Activated T-helper 1 cell treated with anti-CD3 and anti-CD28 coated beads, Interleukin-12 subunit alpha, Interleukin-12 subunit beta, Interleukin-2, Interleukin-4 antibody, amounts not matched to agents 30 ng/mL and 10 ng/mL and 1 ng/mL, durations not matched to agents 14 hours and 24 hours and 36 hours (primary cell): ENCODE results near the gene SSTR5. TPM values are rescaled to one million over a fixed set of nuclear protein-coding genes. Genes with fewer than 3 reads are reported as not detected.

Experiments used
- DNase-seq: peaks from one replicate; pipeline ENCODE4 v3.0.0; 2021; ENCODE audit warnings: low spot score
- H3K27ac Mint-ChIP-seq: one replicate; pipeline ENCODE4 v1.8.0; 2021; ENCODE audit warnings: mild to moderate bottlenecking, mixed read lengths
- H3K27me3 Mint-ChIP-seq: one replicate; pipeline ENCODE4 v1.8.0; 2022; ENCODE audit warnings: mild to moderate bottlenecking, moderate library complexity, mixed read lengths; ENCODE audit not compliant: insufficient read depth
- H3K36me3 Mint-ChIP-seq: one replicate; pipeline ENCODE4 v1.8.0; 2021; ENCODE audit warnings: low read depth, mixed read lengths
- H3K4me1 Mint-ChIP-seq: one replicate; pipeline ENCODE4 v1.8.0; 2021; ENCODE audit warnings: low read depth, mixed read lengths
- H3K4me3 Mint-ChIP-seq: one replicate; pipeline ENCODE4 v1.8.0; 2021; ENCODE audit warnings: mild to moderate bottlenecking, moderate library complexity, mixed read lengths
- H3K9me3 Mint-ChIP-seq: one replicate; pipeline ENCODE4 v1.8.0; 2021; ENCODE audit warnings: mixed read lengths
- intact Hi-C: fragments of 100-400 bp; cut with micrococcal nuclease; formaldehyde crosslinking; loops from one replicate; pipeline ENCODE4 v1.15.1; 2024
- total RNA-seq: library from RNA; stranded (reverse); gene quantifications from 2 replicates; pipeline ENCODE4 v1.2.3, GENCODE V29; 2022

The SSTR5 gene
- total RNA-seq, 1 donor from 2014 or later: not detected

GRCh38 chr16:1095450-1096168, 23.1 kb downstream of the SSTR5 start:
- Mint-ChIP-seq H3K36me3 (no peaks in the 10 kb centered on the region), H3K4me1 (no peaks in the 10 kb centered on the region), H3K4me3 (no peak overlapping the region), H3K9me3 (no peaks in the 10 kb centered on the region), H3K27me3 (no peaks in the 10 kb centered on the region), H3K27ac (no peak overlapping the region)
- DNase-seq: no peak
- intact Hi-C loops: no loop called here

GRCh38 chr16:1096169-1097082, 23.9 kb downstream of the SSTR5 start, which contains the start of gene C1QTNF8:
C1QTNF8 (minus strand) TSS chr16:1096244; CDS start chr16:1094922, 1,322 bp downstream.
- Mint-ChIP-seq H3K27ac (no peak within 1 kb of the TSS), H3K9me3 (no peaks in the 10 kb centered on the region), H3K36me3 (no peaks in the 10 kb centered on the region), H3K4me3 (no peak within 1 kb of the TSS), H3K4me1 (no peaks in the 10 kb centered on the region), H3K27me3 (no peaks in the 10 kb centered on the region)
- intact Hi-C loops: no loop called here
- no peak for DNase-seq

GRCh38 chr16:1097156-1097555, 24.6 kb downstream of the SSTR5 start:
- intact Hi-C loops: no loop called here
- Mint-ChIP-seq H3K27ac (no peak overlapping the region), H3K27me3 (no peaks in the 10 kb centered on the region), H3K4me1 (no peaks in the 10 kb centered on the region), H3K36me3 (no peaks in the 10 kb centered on the region), H3K9me3 (no peaks in the 10 kb centered on the region), H3K4me3 (no peak overlapping the region)
- DNase-seq: no peak

- intact Hi-C loops: no loop called here
- H3K27me3 Mint-ChIP-seq: no peaks in the 10 kb centered on the region
- no peaks in the 10 kb centered on the region for H3K4me1 Mint-ChIP-seq
- H3K4me3 Mint-ChIP-seq: no peak overlapping the region
- no peaks in the 10 kb centered on the region for H3K36me3 Mint-ChIP-seq
- H3K27ac Mint-ChIP-seq: no peak overlapping the region
- no peak for DNase-seq
- no peaks in the 10 kb centered on the region for H3K9me3 Mint-ChIP-seq
Measured at GRCh38 chr16:1097800-1098199, 25.3 kb downstream of the SSTR5 start.

GRCh38 chr16:1098266-1098991, 25.9 kb downstream of the SSTR5 start:
- Mint-ChIP-seq H3K9me3 (no peaks in the 10 kb centered on the region), H3K27ac (no peak overlapping the region), H3K4me1 (no peaks in the 10 kb centered on the region), H3K27me3 (no peaks in the 10 kb centered on the region), H3K36me3 (no peaks in the 10 kb centered on the region), H3K4me3 (no peak overlapping the region)
- intact Hi-C loops: no loop called here
- DNase-seq: no peak

GRCh38 chr16:1099189-1100083, 26.9 kb downstream of the SSTR5 start:
- H3K4me3 Mint-ChIP-seq: no peak overlapping the region
- H3K27me3 Mint-ChIP-seq: no peaks in the 10 kb centered on the region
- no peak overlapping the region for H3K27ac Mint-ChIP-seq
- no peaks in the 10 kb centered on the region for H3K36me3 Mint-ChIP-seq
- H3K4me1 Mint-ChIP-seq: no peaks in the 10 kb centered on the region
- intact Hi-C loops: no loop called here
- DNase-seq: no peak
- no peaks in the 10 kb centered on the region for H3K9me3 Mint-ChIP-seq

GRCh38 chr16:1100084-1100800, 27.7 kb downstream of the SSTR5 start:
- Mint-ChIP-seq H3K27ac (no peak overlapping the region), H3K4me3 (no peak overlapping the region), H3K4me1 (no peaks in the 10 kb centered on the region), H3K27me3 (no peaks in the 10 kb centered on the region), H3K36me3 (no peaks in the 10 kb centered on the region), H3K9me3 (no peaks in the 10 kb centered on the region)
- intact Hi-C loops: no loop called here
- DNase-seq: no peak

- Mint-ChIP-seq H3K4me1 (no peaks in the 10 kb centered on the region), H3K9me3 (no peaks in the 10 kb centered on the region), H3K36me3 (no peaks in the 10 kb centered on the region), H3K27ac (no peak overlapping the region), H3K27me3 (no peaks in the 10 kb centered on the region), H3K4me3 (no peak overlapping the region)
- intact Hi-C loops: no loop called here
- no peak for DNase-seq
Measured at GRCh38 chr16:1101133-1101532, 28.6 kb downstream of the SSTR5 start.

GRCh38 chr16:1101573-1102332, 29.2 kb downstream of the SSTR5 start:
- Mint-ChIP-seq H3K9me3 (no peaks in the 10 kb centered on the region), H3K4me3 (no peak overlapping the region), H3K27ac (no peak overlapping the region), H3K4me1 (no peaks in the 10 kb centered on the region), H3K27me3 (no peaks in the 10 kb centered on the region), H3K36me3 (no peaks in the 10 kb centered on the region)
- DNase-seq: no peak
- intact Hi-C loops: loop anchor here (2.0 kb wide), 1 partner anchor 391 kb away; no protein-coding TSS in a partner anchor

- no peaks in the 10 kb centered on the region for H3K27me3 Mint-ChIP-seq
- DNase-seq: no peak
- H3K4me3 Mint-ChIP-seq: no peak overlapping the region
- no peaks in the 10 kb centered on the region for H3K9me3 Mint-ChIP-seq
- H3K27ac Mint-ChIP-seq: no peak overlapping the region
- no peaks in the 10 kb centered on the region for H3K4me1 Mint-ChIP-seq
- intact Hi-C loops: loop anchor here (2.0 kb wide), 1 partner anchor 392 kb away; no protein-coding TSS in a partner anchor
- H3K36me3 Mint-ChIP-seq: no peaks in the 10 kb centered on the region
Measured at GRCh38 chr16:1102333-1102700, 29.8 kb downstream of the SSTR5 start.

GRCh38 chr16:1102921-1103635, 30.5 kb downstream of the SSTR5 start:
- no peak overlapping the region for H3K27ac Mint-ChIP-seq
- H3K4me3 Mint-ChIP-seq: no peak overlapping the region
- no peaks in the 10 kb centered on the region for H3K9me3 Mint-ChIP-seq
- H3K36me3 Mint-ChIP-seq: no peaks in the 10 kb centered on the region
- H3K4me1 Mint-ChIP-seq: no peaks in the 10 kb centered on the region
- DNase-seq: peak; percentile 63
- no peaks in the 10 kb centered on the region for H3K27me3 Mint-ChIP-seq
- intact Hi-C loops: loop anchor here (2.0 kb wide), 1 partner anchor 392 kb away; no protein-coding TSS in a partner anchor
